ENCODE results near the gene TIMP2. TPM values are rescaled to one million over a fixed set of nuclear protein-coding genes. Genes with fewer than 3 reads are reported as not detected.
"Not testable (repeated sequence)": the region's sequence is repeated elsewhere in the genome, so short reads cannot be mapped to it uniquely, and the experiment has no call there.

TIMP2 gene
- polyA plus RNA-seq, 4 donors: 12.7 to 84.6 (median 44.0) TPM

DNA sequence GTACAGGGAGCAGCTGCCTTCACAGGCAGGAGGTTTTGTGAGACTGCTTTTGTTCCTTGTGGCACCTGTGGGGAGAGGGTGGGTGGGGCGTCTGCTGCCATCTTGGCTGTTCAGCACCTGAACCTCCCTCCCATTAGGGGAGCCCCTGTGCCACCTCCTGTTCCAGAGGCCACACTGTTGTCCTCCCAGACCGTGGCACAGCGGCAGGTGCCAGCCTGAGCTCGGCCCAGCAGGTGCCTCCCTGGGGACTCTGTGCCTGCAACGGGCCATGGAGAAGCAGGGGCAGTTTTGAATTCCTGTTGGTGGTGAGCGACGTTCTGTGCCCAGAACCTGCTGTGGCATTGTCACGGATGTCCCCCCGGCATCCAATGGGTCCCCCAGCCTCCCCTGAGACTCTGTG is 44.7 kb upstream of the TIMP2 start:
- peaks cover 0 to 96% (median 2%) of the 10 kb centered on the region in 3 donors for H3K36me3 ChIP-seq (ENCODE audit: control insufficient read depth in 3 of 3, insufficient read depth in 2 of 3, low read depth in 1 of 3, low read length in 3 of 3)
- H3K9me3 ChIP-seq (ENCODE audit: control insufficient read depth in 2 of 2, insufficient read depth in 1 of 2, low read depth in 1 of 2, low read length in 1 of 2): no peaks in the 10 kb centered on the region
- DNase-seq (no peak), FAIRE-seq (no peak)
- WGBS, 3 donors: 52 to 76% (median 53%) methylated on average over 7 to 9 of the region's 9 CpGs
- H3K27me3 ChIP-seq (ENCODE audit: control insufficient read depth in 3 of 3, insufficient read depth in 3 of 3, low read length in 3 of 3): no peaks in the 10 kb centered on the region
- H3K4me3 ChIP-seq (ENCODE audit: low read depth in 1 of 3, low read length in 3 of 3): no peak overlapping the region
- H3K4me1 ChIP-seq (ENCODE audit: control insufficient read depth in 3 of 3, insufficient read depth in 2 of 3, low read depth in 1 of 3, low read length in 2 of 3): peaks cover 0 to 10% (median 0%) of the 10 kb centered on the region in 3 donors
- no peak overlapping the region for H3K27ac ChIP-seq (ENCODE audit: low read depth in 1 of 3, low read length in 2 of 3)

DNA sequence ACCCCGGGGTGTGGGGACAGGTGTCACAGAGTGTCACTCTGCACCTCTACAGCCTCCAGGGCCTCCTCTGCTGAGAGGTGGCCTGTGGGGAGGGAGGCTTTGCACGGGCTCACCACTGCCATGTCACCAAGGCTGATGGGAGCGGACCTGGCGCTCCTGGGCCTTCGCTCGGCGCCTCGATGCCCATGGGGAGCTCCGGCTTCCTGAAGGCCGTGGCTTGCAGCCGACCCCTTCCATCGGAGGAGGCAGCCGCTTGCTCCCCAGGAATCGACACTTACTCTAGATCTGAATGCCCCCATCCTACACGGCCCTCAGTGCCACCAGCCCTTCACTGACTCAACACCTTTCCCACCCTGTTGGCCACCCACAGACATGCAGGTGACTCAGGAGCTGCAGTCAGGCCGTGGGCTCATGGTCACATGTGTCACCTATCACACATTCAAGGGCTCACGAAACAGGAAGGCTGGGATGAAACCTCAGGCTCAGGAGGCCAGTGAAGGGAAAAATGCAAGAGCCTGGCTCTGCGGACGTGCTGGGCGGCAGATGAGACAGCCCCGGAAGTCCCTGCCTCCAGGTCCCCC is 42.7 kb upstream of the TIMP2 start:
- Histone ChIP-seq H3K4me1 (ENCODE audit: control insufficient read depth in 3 of 3, insufficient read depth in 2 of 3, low read depth in 1 of 3, low read length in 2 of 3) (peaks cover 0 to 17% (median 0%) of the 10 kb centered on the region in 3 donors), H3K27me3 (ENCODE audit: control insufficient read depth in 3 of 3, insufficient read depth in 3 of 3, low read length in 3 of 3) (no peaks in the 10 kb centered on the region), H3K27ac (ENCODE audit: low read depth in 1 of 3, low read length in 2 of 3) (no peak overlapping the region), H3K9me3 (ENCODE audit: control insufficient read depth in 2 of 2, insufficient read depth in 1 of 2, low read depth in 1 of 2, low read length in 1 of 2) (no peaks in the 10 kb centered on the region), H3K36me3 (ENCODE audit: control insufficient read depth in 3 of 3, insufficient read depth in 2 of 3, low read depth in 1 of 3, low read length in 3 of 3) (peaks cover 0 to 76% (median 2%) of the 10 kb centered on the region in 3 donors), H3K4me3 (ENCODE audit: low read depth in 1 of 3, low read length in 3 of 3) (no peak overlapping the region)
- DNase-seq (no peak), FAIRE-seq (no peak)
- 88 to 90% (median 89%) methylated on average over 20 to 21 of the region's 21 CpGs for WGBS, 3 donors

DNA sequence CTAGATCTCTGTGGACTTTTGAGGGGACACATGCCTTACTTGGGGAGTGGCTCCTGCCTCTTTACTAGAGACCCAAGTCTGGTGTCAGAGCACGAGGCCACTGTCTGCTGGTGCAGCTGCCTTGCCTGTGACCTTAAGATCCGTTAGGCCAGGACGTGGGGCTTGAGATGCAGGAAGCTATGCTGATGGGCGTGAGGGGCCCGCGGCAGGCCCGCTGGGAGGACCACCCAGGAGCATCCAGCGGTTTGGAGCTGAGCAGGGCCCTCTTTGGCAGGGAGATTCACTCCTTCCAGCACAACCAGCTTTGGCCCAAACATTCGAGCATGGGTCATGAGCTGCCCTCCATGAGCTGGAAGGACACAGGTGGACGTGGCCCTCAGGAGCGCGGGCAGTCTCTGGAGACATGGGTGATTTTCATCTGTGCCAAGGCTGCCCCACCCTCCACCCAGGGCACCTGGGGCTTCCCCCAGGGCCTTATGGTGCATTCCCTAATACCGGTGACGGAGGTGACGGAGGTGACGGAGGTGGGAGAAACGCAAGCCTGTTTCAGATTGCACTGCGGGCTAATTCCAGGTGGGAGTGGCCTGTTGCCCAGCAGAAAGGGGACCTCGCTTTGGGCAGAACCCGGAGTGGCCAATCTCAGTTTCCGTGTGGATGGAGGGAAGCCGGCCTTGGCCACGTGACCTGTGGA is 41.9 kb upstream of the TIMP2 start:
- DNase-seq: no peak
- Histone ChIP-seq H3K27me3 (ENCODE audit: control insufficient read depth in 3 of 3, insufficient read depth in 3 of 3, low read length in 3 of 3) (no peaks in the 10 kb centered on the region), H3K27ac (ENCODE audit: low read depth in 1 of 3, low read length in 2 of 3) (no peak overlapping the region), H3K9me3 (ENCODE audit: control insufficient read depth in 2 of 2, insufficient read depth in 1 of 2, low read depth in 1 of 2, low read length in 1 of 2) (no peaks in the 10 kb centered on the region), H3K4me3 (ENCODE audit: low read depth in 1 of 3, low read length in 3 of 3) (no peak overlapping the region), H3K4me1 (ENCODE audit: control insufficient read depth in 3 of 3, insufficient read depth in 2 of 3, low read depth in 1 of 3, low read length in 2 of 3) (peaks cover 0 to 23% (median 0%) of the 10 kb centered on the region in 3 donors), H3K36me3 (ENCODE audit: control insufficient read depth in 3 of 3, insufficient read depth in 2 of 3, low read depth in 1 of 3, low read length in 3 of 3) (peaks cover 0 to 68% (median 2%) of the 10 kb centered on the region in 3 donors)
- FAIRE-seq: no peak
- WGBS, 3 donors: 81 to 88% (median 84%) methylated on average over 23 of the region's 23 CpGs

DNA sequence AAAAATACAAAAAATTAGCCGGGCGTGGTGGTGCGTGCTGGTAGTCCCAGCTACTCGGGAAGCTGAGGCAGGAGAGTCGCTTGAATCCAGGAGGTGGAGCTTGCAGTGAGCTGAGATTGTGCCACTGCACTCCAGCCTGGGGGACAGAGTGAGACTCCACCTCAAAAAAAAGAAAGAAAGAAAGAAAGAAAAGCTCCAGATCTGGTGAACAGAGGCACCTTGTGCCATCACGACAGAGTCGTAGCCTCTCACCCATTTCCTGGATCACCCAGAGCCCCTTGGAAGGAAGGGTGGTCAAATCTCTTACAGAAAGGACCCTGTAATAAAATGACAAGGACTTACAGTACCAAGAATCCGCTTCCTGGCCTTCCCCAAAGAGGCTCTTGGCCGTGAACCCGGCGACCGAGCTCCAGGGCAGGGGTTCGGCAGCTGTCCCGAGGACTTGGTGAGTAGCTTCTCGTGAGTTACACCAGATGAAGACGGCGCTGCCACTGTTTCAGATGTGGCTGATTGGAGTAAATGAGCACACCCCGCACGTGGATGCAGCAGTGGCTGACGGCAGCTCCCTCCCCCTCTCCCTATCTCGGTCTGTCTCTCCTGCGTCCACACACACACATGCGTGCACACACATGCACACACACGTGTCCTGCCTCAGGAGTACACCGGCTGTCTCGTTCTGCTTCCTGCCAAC is 41.1 kb upstream of the TIMP2 start:
- H3K36me3 ChIP-seq (ENCODE audit: control insufficient read depth in 3 of 3, insufficient read depth in 2 of 3, low read depth in 1 of 3, low read length in 3 of 3): peaks cover 0 to 61% (median 2%) of the 10 kb centered on the region in 3 donors
- H3K4me3 ChIP-seq (ENCODE audit: low read depth in 1 of 3, low read length in 3 of 3): no peak overlapping the region
- H3K27me3 ChIP-seq (ENCODE audit: control insufficient read depth in 3 of 3, insufficient read depth in 3 of 3, low read length in 3 of 3): no peaks in the 10 kb centered on the region
- DNase-seq (no peak), FAIRE-seq (no peak)
- 76 to 87% (median 85%) methylated on average over 26 of the region's 26 CpGs for WGBS, 3 donors
- H3K27ac ChIP-seq (ENCODE audit: low read depth in 1 of 3, low read length in 2 of 3): no peak overlapping the region
- H3K4me1 ChIP-seq (ENCODE audit: control insufficient read depth in 3 of 3, insufficient read depth in 2 of 3, low read depth in 1 of 3, low read length in 2 of 3): peaks cover 0 to 28% (median 4%) of the 10 kb centered on the region in 3 donors
- H3K9me3 ChIP-seq (ENCODE audit: control insufficient read depth in 2 of 2, insufficient read depth in 1 of 2, low read depth in 1 of 2, low read length in 1 of 2): no peaks in the 10 kb centered on the region

DNA sequence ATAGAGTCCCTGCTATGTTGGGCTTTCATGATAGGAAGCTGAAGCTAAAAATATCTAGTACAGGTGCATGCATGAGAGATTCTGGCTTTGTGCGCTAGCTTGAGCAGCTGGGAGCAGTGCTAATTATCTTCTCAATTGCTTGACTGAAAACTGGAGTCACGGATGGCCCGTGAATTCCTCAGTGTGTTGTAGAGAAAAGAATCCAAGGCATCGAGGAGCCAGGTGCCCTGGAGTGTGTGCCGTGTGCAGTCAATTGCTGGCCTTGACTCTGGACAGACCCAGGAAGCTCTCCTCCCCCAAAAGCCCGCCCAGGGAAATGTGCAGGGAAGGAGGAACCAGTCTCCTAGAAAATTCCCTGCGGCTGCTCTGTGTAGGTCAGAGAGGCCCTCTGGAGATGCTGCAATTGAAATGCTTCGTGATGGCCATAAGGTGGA is 40.3 kb upstream of the TIMP2 start:
- peaks cover 0 to 27% (median 4%) of the 10 kb centered on the region in 3 donors for H3K4me1 ChIP-seq (ENCODE audit: control insufficient read depth in 3 of 3, insufficient read depth in 2 of 3, low read depth in 1 of 3, low read length in 2 of 3)
- H3K27me3 ChIP-seq (ENCODE audit: control insufficient read depth in 3 of 3, insufficient read depth in 3 of 3, low read length in 3 of 3): no peaks in the 10 kb centered on the region
- WGBS, 3 donors: 81 to 82% (median 82%) methylated on average over 8 of the region's 8 CpGs
- H3K4me3 ChIP-seq (ENCODE audit: low read depth in 1 of 3, low read length in 3 of 3): no peak overlapping the region
- DNase-seq (no peak), FAIRE-seq (no peak)
- H3K36me3 ChIP-seq (ENCODE audit: control insufficient read depth in 3 of 3, insufficient read depth in 2 of 3, low read depth in 1 of 3, low read length in 3 of 3): peaks cover 0 to 53% (median 2%) of the 10 kb centered on the region in 3 donors
- no peak overlapping the region for H3K27ac ChIP-seq (ENCODE audit: low read depth in 1 of 3, low read length in 2 of 3)
- H3K9me3 ChIP-seq (ENCODE audit: control insufficient read depth in 2 of 2, insufficient read depth in 1 of 2, low read depth in 1 of 2, low read length in 1 of 2): no peaks in the 10 kb centered on the region

DNA sequence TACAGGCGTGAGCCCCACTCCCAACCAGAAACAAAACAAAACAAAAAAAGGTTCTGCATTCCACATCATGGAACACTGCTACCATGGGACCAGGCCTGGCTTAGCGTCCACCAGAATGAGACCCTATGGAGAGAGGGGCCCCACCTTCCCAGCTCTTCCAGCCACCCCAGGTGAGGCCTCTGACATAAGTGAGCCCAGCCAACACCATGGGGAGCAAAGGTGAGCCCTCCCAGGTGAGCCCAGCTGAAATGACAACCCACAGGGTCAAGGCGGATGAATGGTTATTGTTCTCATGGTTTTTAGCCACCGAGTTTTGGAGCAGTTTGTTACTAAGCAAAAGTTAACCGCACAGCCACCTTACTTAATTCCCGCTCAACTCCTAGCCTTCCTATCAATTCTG is 38.2 kb upstream of the TIMP2 start:
- peak overlapping the region; percentile 18 to 82 (median 77) for H3K27ac ChIP-seq (ENCODE audit: low read depth in 1 of 3, low read length in 2 of 3)
- DNase-seq (no peak), FAIRE-seq (no peak)
- H3K4me1 ChIP-seq (ENCODE audit: control insufficient read depth in 3 of 3, insufficient read depth in 2 of 3, low read depth in 1 of 3, low read length in 2 of 3): peaks cover 0 to 38% (median 5%) of the 10 kb centered on the region in 3 donors
- 81 to 90% (median 89%) methylated on average over 6 of the region's 6 CpGs for WGBS, 3 donors
- peaks cover 0 to 32% (median 2%) of the 10 kb centered on the region in 3 donors for H3K36me3 ChIP-seq (ENCODE audit: control insufficient read depth in 3 of 3, insufficient read depth in 2 of 3, low read depth in 1 of 3, low read length in 3 of 3)
- no peaks in the 10 kb centered on the region for H3K27me3 ChIP-seq (ENCODE audit: control insufficient read depth in 3 of 3, insufficient read depth in 3 of 3, low read length in 3 of 3)
- no peak overlapping the region for H3K4me3 ChIP-seq (ENCODE audit: low read depth in 1 of 3, low read length in 3 of 3)
- H3K9me3 ChIP-seq (ENCODE audit: control insufficient read depth in 2 of 2, insufficient read depth in 1 of 2, low read depth in 1 of 2, low read length in 1 of 2): no peaks in the 10 kb centered on the region

DNA sequence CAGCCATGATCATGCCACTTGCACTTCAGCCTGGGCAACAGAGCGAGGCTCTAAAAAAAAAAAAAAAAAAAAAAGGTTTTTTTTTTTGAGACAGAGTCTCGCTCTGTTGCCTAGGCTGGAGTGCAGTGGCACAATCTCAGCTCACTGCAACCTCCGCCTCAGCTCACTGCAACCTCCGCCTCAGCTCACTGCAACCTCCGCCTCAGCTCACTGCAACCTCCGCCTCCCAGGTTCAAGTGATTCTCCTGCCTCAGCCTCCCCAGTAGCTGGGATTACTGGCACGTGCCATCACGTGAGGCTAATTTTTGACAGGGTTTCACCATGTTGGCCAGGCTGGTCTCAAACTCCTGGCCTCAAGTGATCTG is 37.8 kb upstream of the TIMP2 start:
- FAIRE-seq; H3K9me3 ChIP-seq (ENCODE audit: control insufficient read depth in 2 of 2, insufficient read depth in 1 of 2, low read depth in 1 of 2, low read length in 1 of 2); DNase-seq; H3K4me3 ChIP-seq (ENCODE audit: low read depth in 1 of 3, low read length in 3 of 3); H3K27me3 ChIP-seq (ENCODE audit: control insufficient read depth in 3 of 3, insufficient read depth in 3 of 3, low read length in 3 of 3): not testable (repeated sequence)
- 67 to 89% (median 89%) methylated on average over 6 to 8 of the region's 8 CpGs for WGBS, 3 donors
- Histone ChIP-seq H3K27ac (ENCODE audit: low read depth in 1 of 3, low read length in 2 of 3) (peak overlapping the region; percentile 18 to 86 (median 77)), H3K4me1 (ENCODE audit: control insufficient read depth in 3 of 3, insufficient read depth in 2 of 3, low read depth in 1 of 3, low read length in 2 of 3) (peaks cover 0 to 41% (median 5%) of the 10 kb centered on the region in 3 donors), H3K36me3 (ENCODE audit: control insufficient read depth in 3 of 3, insufficient read depth in 2 of 3, low read depth in 1 of 3, low read length in 3 of 3) (peaks cover 0 to 28% (median 2%) of the 10 kb centered on the region in 3 donors)

DNA sequence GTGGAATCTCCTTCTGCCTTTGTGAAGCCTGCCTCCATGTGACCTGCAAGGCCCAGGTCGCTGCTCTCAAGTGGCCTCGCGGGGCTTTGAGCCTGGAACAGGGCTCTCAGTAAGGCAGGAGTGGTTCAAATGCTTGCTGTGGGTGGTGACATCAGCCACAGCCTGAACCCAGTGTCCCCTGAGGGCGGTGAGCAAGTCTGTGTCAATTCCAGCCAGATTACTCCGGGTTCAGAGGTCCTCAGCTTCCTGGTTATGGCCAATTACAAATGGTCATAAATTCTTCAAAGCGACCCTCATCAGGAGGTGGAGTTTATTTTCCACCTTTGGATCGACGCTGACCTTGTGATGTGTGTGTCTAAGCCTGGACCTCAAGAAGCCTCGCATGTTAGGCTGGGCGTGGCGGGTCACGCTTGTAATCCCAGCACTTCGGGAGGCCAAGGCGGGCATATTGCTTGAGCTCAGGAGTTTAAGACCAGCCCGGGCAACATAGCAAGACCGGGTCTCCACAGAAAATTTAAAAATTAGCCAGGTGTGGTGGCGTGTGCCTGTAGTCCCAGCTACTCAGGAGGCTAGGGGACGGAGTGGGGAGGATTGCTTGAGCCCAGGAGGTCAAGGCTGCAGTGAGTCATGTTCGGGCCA is 37.3 kb upstream of the TIMP2 start:
- no peak overlapping the region for H3K4me3 ChIP-seq (ENCODE audit: low read depth in 1 of 3, low read length in 3 of 3)
- H3K36me3 ChIP-seq (ENCODE audit: control insufficient read depth in 3 of 3, insufficient read depth in 2 of 3, low read depth in 1 of 3, low read length in 3 of 3): peaks cover 0 to 23% (median 0%) of the 10 kb centered on the region in 3 donors
- FAIRE-seq (no peak), DNase-seq (peak; percentile 96 to 99)
- no peaks in the 10 kb centered on the region for H3K27me3 ChIP-seq (ENCODE audit: control insufficient read depth in 3 of 3, insufficient read depth in 3 of 3, low read length in 3 of 3)
- H3K4me1 ChIP-seq (ENCODE audit: control insufficient read depth in 3 of 3, insufficient read depth in 2 of 3, low read depth in 1 of 3, low read length in 2 of 3): peaks cover 0 to 41% (median 5%) of the 10 kb centered on the region in 3 donors
- 21 to 57% (median 38%) methylated on average over 19 of the region's 19 CpGs for WGBS, 3 donors
- no peaks in the 10 kb centered on the region for H3K9me3 ChIP-seq (ENCODE audit: control insufficient read depth in 2 of 2, insufficient read depth in 1 of 2, low read depth in 1 of 2, low read length in 1 of 2)
- H3K27ac ChIP-seq (ENCODE audit: low read depth in 1 of 3, low read length in 2 of 3): peak overlapping the region; percentile 80 to 86 (median 81)
